Heart left ventricle (tissue), 13 donors: Measurements from ENCODE around the gene CDH3.

ENCODE experiments used
- CTCF ChIP-seq, 12 donors: fragments of 200-600 bp; sonication (generic) in 4 of 12; IDR thresholded peaks; one replicate each; pipeline versions ENCODE4 v1.5.0 to v1.8.0; 2018 to 2022; ENCODE audit warnings: antibody characterized with exemption in 12 of 12, mild to moderate bottlenecking in 5 of 12
- POLR2A ChIP-seq, 2 donors: fragments of 450-650 bp; IDR thresholded peaks; one replicate each; pipeline ENCODE4 v1.6.1; 2017; ENCODE audit warnings: antibody characterized with exemption in 2 of 2, mild to moderate bottlenecking in 2 of 2, moderate library complexity in 2 of 2
- donor health status: ischemic (EF 13 %, LVEDD 7.1; RV severe dilation, severe dysfunction).
- donor health status: DM: no; HTN: yes; CAD: no.
- donor health status: DM: no; HTN: no; CAD: no.
- donor health status: ischemic (EF 25% LVEDD 6.9; RV normal size, moderate dysfunction).
- donor health status: ischemic (EF 25% LVEDD 5.7; RV mildly dilated, moderate dysfunction).
- donor health status: ischemic (EF 35%, LVEDD 5.7; RV mildly dilated, moderate dysfunction).
- donor health status: nonischemic (EF 11% LVEDD 7.7; RV severe dilation, severe dysfunction).
- donor health status: DM: yes; HTN: yes; CAD: no.
- donor health status: PGD.
- donor health status: ischemic (EF 29% LVEDD 5.4; RV normal size, mild dysfunction).
- donor health status: nonischemic (EF 23%, LVEDD 6.1; RV moderate dilation, normal function).

GRCh38 chr16:68746951-68747350 lies 101.8 kb downstream of the CDH3 start:
- no peak for TF ChIP-seq CTCF (IDR thresholded peaks at IDR 0.05)
- TF ChIP-seq POLR2A (IDR thresholded peaks at IDR 0.05): no peak
